ENCODE results near the gene SLAMF9.

The SLAMF9 gene

GRCh38 chr1:159946242-159947187, 7.5 kb downstream of the SLAMF9 start:
- Histone ChIP-seq H3K27me3 (ENCODE audit: insufficient read depth, low read length) (peaks cover 37% of the 10 kb centered on the region), H2AFZ (ENCODE audit: low read length, unreplicated experiment) (no peak overlapping the region), H3K4me3 (ENCODE audit: low read depth, low read length) (peak overlapping the region; percentile 73), H3K36me3 (ENCODE audit: insufficient read depth, low read length) (no peaks in the 10 kb centered on the region), H3K79me2 (ENCODE audit: control insufficient read depth, insufficient read depth, low read length, unreplicated experiment) (no peaks in the 10 kb centered on the region), H3K27ac (ENCODE audit: low read depth, low read length) (no peak overlapping the region), H3K4me1 (ENCODE audit: control insufficient read depth, insufficient read depth, low read length, unreplicated experiment) (no peaks in the 10 kb centered on the region)

- peak within 1 kb of the TSS; percentile 63 for H2AFZ ChIP-seq (ENCODE audit: low read length, unreplicated experiment)
- H3K4me1 ChIP-seq (ENCODE audit: control insufficient read depth, insufficient read depth, low read length, unreplicated experiment): no peaks in the 10 kb centered on the region
- no peaks in the 10 kb centered on the region for H3K79me2 ChIP-seq (ENCODE audit: control insufficient read depth, insufficient read depth, low read length, unreplicated experiment)
- H3K27me3 ChIP-seq (ENCODE audit: insufficient read depth, low read length): peaks cover 37% of the 10 kb centered on the region
- no peaks in the 10 kb centered on the region for H3K36me3 ChIP-seq (ENCODE audit: insufficient read depth, low read length)
- H3K4me3 ChIP-seq (ENCODE audit: low read depth, low read length): peak within 1 kb of the TSS; percentile 73
- no peak within 1 kb of the TSS for H3K27ac ChIP-seq (ENCODE audit: low read depth, low read length)
Observed at GRCh38 chr1:159945483-159946241, 8.4 kb downstream of the SLAMF9 start, which contains the start of gene IGSF9. IGSF9 (minus strand) TSS chr1:159945613; CDS start chr1:159943454, 2,159 bp downstream.

GRCh38 chr1:159944623-159945455, 9.2 kb downstream of the SLAMF9 start:
- no peak overlapping the region for H3K27ac ChIP-seq (ENCODE audit: low read depth, low read length)
- peaks cover 37% of the 10 kb centered on the region for H3K27me3 ChIP-seq (ENCODE audit: insufficient read depth, low read length)
- H3K36me3 ChIP-seq (ENCODE audit: insufficient read depth, low read length): no peaks in the 10 kb centered on the region
- no peaks in the 10 kb centered on the region for H3K79me2 ChIP-seq (ENCODE audit: control insufficient read depth, insufficient read depth, low read length, unreplicated experiment)
- no peaks in the 10 kb centered on the region for H3K4me1 ChIP-seq (ENCODE audit: control insufficient read depth, insufficient read depth, low read length, unreplicated experiment)
- H3K4me3 ChIP-seq (ENCODE audit: low read depth, low read length): peak overlapping the region; percentile 73
- H2AFZ ChIP-seq (ENCODE audit: low read length, unreplicated experiment): peak overlapping the region; percentile 37

GRCh38 chr1:159943908-159944622, 10.0 kb downstream of the SLAMF9 start:
- Histone ChIP-seq H3K4me3 (ENCODE audit: low read depth, low read length) (no peak overlapping the region), H3K36me3 (ENCODE audit: insufficient read depth, low read length) (no peaks in the 10 kb centered on the region), H3K4me1 (ENCODE audit: control insufficient read depth, insufficient read depth, low read length, unreplicated experiment) (no peaks in the 10 kb centered on the region), H3K27me3 (ENCODE audit: insufficient read depth, low read length) (peaks cover 38% of the 10 kb centered on the region), H3K79me2 (ENCODE audit: control insufficient read depth, insufficient read depth, low read length, unreplicated experiment) (no peaks in the 10 kb centered on the region), H3K27ac (ENCODE audit: low read depth, low read length) (no peak overlapping the region), H2AFZ (ENCODE audit: low read length, unreplicated experiment) (no peak overlapping the region)

GRCh38 chr1:159943278-159943640, 10.8 kb downstream of the SLAMF9 start:
- Histone ChIP-seq H3K36me3 (ENCODE audit: insufficient read depth, low read length) (no peaks in the 10 kb centered on the region), H3K4me1 (ENCODE audit: control insufficient read depth, insufficient read depth, low read length, unreplicated experiment) (no peaks in the 10 kb centered on the region), H2AFZ (ENCODE audit: low read length, unreplicated experiment) (no peak overlapping the region), H3K27ac (ENCODE audit: low read depth, low read length) (no peak overlapping the region), H3K4me3 (ENCODE audit: low read depth, low read length) (no peak overlapping the region), H3K79me2 (ENCODE audit: control insufficient read depth, insufficient read depth, low read length, unreplicated experiment) (no peaks in the 10 kb centered on the region), H3K27me3 (ENCODE audit: insufficient read depth, low read length) (peaks cover 42% of the 10 kb centered on the region)

DNA sequence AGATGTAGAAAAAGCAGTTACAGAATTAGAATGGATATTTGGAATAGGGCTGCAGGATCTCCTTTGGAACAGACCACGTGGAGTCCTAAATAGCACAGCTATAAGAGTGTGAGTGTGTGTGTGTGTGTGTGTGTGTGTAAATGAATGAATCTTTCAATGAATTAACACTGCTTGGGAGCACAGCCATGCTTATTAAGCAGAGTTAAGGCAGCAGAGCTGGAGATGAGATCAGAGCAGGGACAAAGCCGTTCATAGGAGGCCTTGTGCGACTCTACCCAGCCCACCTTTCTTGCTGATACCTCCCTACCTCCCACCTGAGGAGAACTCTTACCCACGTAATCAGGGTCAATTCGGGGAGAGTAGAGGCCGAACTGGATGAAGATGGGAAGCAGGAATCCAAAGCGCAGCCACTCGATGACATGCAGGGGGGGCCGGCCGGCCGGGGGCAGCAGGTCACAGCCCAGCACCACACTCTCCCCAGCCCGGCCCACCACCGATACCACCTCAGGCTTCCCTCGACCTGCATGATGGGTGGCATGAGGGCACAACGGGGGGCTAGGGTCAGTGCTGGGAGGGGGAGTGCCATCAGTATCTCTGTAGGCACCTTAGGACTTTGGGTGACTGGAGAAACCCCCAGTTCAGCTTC, 11.3 kb downstream of the SLAMF9 start:
- Histone ChIP-seq H3K79me2 (ENCODE audit: control insufficient read depth, insufficient read depth, low read length, unreplicated experiment) (no peaks in the 10 kb centered on the region), H2AFZ (ENCODE audit: low read length, unreplicated experiment) (no peak overlapping the region), H3K36me3 (ENCODE audit: insufficient read depth, low read length) (no peaks in the 10 kb centered on the region), H3K27me3 (ENCODE audit: insufficient read depth, low read length) (peaks cover 42% of the 10 kb centered on the region), H3K4me3 (ENCODE audit: low read depth, low read length) (no peak overlapping the region), H3K27ac (ENCODE audit: low read depth, low read length) (no peak overlapping the region), H3K4me1 (ENCODE audit: control insufficient read depth, insufficient read depth, low read length, unreplicated experiment) (no peaks in the 10 kb centered on the region)

GRCh38 chr1:159941591-159942560, 12.2 kb downstream of the SLAMF9 start:
- Histone ChIP-seq H3K4me1 (ENCODE audit: control insufficient read depth, insufficient read depth, low read length, unreplicated experiment) (no peaks in the 10 kb centered on the region), H3K36me3 (ENCODE audit: insufficient read depth, low read length) (no peaks in the 10 kb centered on the region), H3K79me2 (ENCODE audit: control insufficient read depth, insufficient read depth, low read length, unreplicated experiment) (no peaks in the 10 kb centered on the region), H3K27ac (ENCODE audit: low read depth, low read length) (no peak overlapping the region), H3K4me3 (ENCODE audit: low read depth, low read length) (no peak overlapping the region), H3K27me3 (ENCODE audit: insufficient read depth, low read length) (peaks cover 42% of the 10 kb centered on the region), H2AFZ (ENCODE audit: low read length, unreplicated experiment) (no peak overlapping the region)

GRCh38 chr1:159941141-159941540, 12.9 kb downstream of the SLAMF9 start:
- H3K27ac ChIP-seq (ENCODE audit: low read depth, low read length): no peak overlapping the region
- H3K4me3 ChIP-seq (ENCODE audit: low read depth, low read length): no peak overlapping the region
- H3K27me3 ChIP-seq (ENCODE audit: insufficient read depth, low read length): peaks cover 39% of the 10 kb centered on the region
- H3K36me3 ChIP-seq (ENCODE audit: insufficient read depth, low read length): no peaks in the 10 kb centered on the region
- H3K4me1 ChIP-seq (ENCODE audit: control insufficient read depth, insufficient read depth, low read length, unreplicated experiment): no peaks in the 10 kb centered on the region
- no peak overlapping the region for H2AFZ ChIP-seq (ENCODE audit: low read length, unreplicated experiment)
- H3K79me2 ChIP-seq (ENCODE audit: control insufficient read depth, insufficient read depth, low read length, unreplicated experiment): no peaks in the 10 kb centered on the region

All from ACC112 (cell line).